NCI-H524 (cell line): Measurements from ENCODE around the gene TSHZ2.

ENCODE experiments used
- DNase-seq, 2 experiments: peaks; one replicate each; lab custom pipeline; 2025; lab: John Stamatoyannopoulos, UW

The TSHZ2 gene

GRCh38 chr20:53381568-53382262, 409.6 kb downstream of the TSHZ2 start:
- no peak for DNase-seq

GRCh38 chr20:53382263-53382844, 410.2 kb downstream of the TSHZ2 start:
- no peak for DNase-seq

- no peak for DNase-seq
Observed at GRCh38 chr20:53383916-53384315, 411.8 kb downstream of the TSHZ2 start.

- DNase-seq: no peak
Observed at GRCh38 chr20:53384392-53384791, 412.2 kb downstream of the TSHZ2 start.

GRCh38 chr20:53385941-53386767, 414.0 kb downstream of the TSHZ2 start:
- no peak for DNase-seq

- no peak for DNase-seq
Observed at GRCh38 chr20:53387983-53388675, 416.0 kb downstream of the TSHZ2 start.

- no peak for DNase-seq
Observed at GRCh38 chr20:53389516-53390300, 417.6 kb downstream of the TSHZ2 start.

- no peak for DNase-seq
Observed at GRCh38 chr20:53390770-53391169, 418.6 kb downstream of the TSHZ2 start.

- no peak for DNase-seq
Observed at GRCh38 chr20:53394433-53394832, 422.3 kb downstream of the TSHZ2 start.

GRCh38 chr20:53395188-53395923, 423.2 kb downstream of the TSHZ2 start:
- DNase-seq: no peak

GRCh38 chr20:53399083-53399482, 426.9 kb downstream of the TSHZ2 start:
- DNase-seq: no peak

- DNase-seq: no peak
Observed at GRCh38 chr20:53399592-53400335, 427.6 kb downstream of the TSHZ2 start.

- DNase-seq: no peak
Observed at GRCh38 chr20:53402233-53403005, 430.3 kb downstream of the TSHZ2 start.

GRCh38 chr20:53403029-53403428, 430.9 kb downstream of the TSHZ2 start:
- DNase-seq: no peak

- no peak for DNase-seq
Observed at GRCh38 chr20:53405139-53405538, 433.0 kb downstream of the TSHZ2 start.

- DNase-seq: no peak
Observed at GRCh38 chr20:53406580-53406979, 434.4 kb downstream of the TSHZ2 start.

- DNase-seq: no peak
Observed at GRCh38 chr20:53408691-53409446, 436.7 kb downstream of the TSHZ2 start.

- no peak for DNase-seq
Observed at GRCh38 chr20:53409447-53409717, 437.2 kb downstream of the TSHZ2 start.

GRCh38 chr20:53411129-53411528, 439.0 kb downstream of the TSHZ2 start:
- DNase-seq: no peak
